Heart right ventricle (tissue), 16 donors: Measurements from ENCODE around the gene LDLRAD4. TPM values are rescaled to one million over a fixed set of nuclear protein-coding genes. Genes with fewer than 3 reads are reported as not detected.

Source experiments
- ATAC-seq, 8 donors: fragments of 200-7000 bp; cut with Tn5 transposase; one replicate each; pipeline ENCODE4 v1.9.1; 2020; ENCODE audit warnings: mild to moderate bottlenecking in 8 of 8, moderate library complexity in 8 of 8, moderate number of reproducible peaks in 1 of 8
- DNase-seq, 2 donors: peaks; one replicate each; pipeline ENCODE4 v3.0.0-alpha.2; 2020
- H3K27ac ChIP-seq, 10 donors: fragments of 200-600 bp; sonication (generic) in 2 of 10; one replicate each; pipeline versions ENCODE4 v1.5.0 to v1.8.0; 2020 to 2022; ENCODE audit warnings: mild to moderate bottlenecking in 3 of 10
- H3K27me3 ChIP-seq, 7 donors: fragments of 200-600 bp; one replicate each; pipeline ENCODE4 v1.8.0; 2021 to 2022; ENCODE audit warnings: mild to moderate bottlenecking in 2 of 7
- H3K36me3 ChIP-seq, 9 donors: fragments of 200-600 bp; sonication (generic) in 1 of 9; one replicate each; pipeline versions ENCODE4 v1.5.0 to v1.8.0; 2020 to 2022; ENCODE audit warnings: mild to moderate bottlenecking in 2 of 9
- H3K4me1 ChIP-seq, 9 donors: fragments of 200-600 bp; sonication (generic) in 1 of 9; one replicate each; pipeline versions ENCODE4 v1.5.0 to v1.8.0; 2020 to 2022; ENCODE audit warnings: mild to moderate bottlenecking in 4 of 9
- H3K4me3 ChIP-seq, 10 donors: fragments of 200-600 bp; sonication (generic) in 2 of 10; one replicate each; pipeline versions ENCODE4 v1.5.0 to v1.8.0; 2020 to 2022; ENCODE audit warnings: mild to moderate bottlenecking in 7 of 10, moderate library complexity in 2 of 10
- H3K9me3 ChIP-seq, 11 donors: fragments of 200-600 bp in 10 of 11; sonication (generic) in 2 of 11; one replicate each; pipeline versions ENCODE4 v1.5.0 to v1.8.0; 2013 to 2022; ENCODE audit warnings: mild to moderate bottlenecking in 2 of 11, control low read depth in 1 of 11, moderate library complexity in 1 of 11
- WGBS, 2 donors: extraction: QIAGEN DNeasy Blood & Tissue Kit; methylation state at CpG; one replicate each; pipeline ENCODE4 v1.1.7; 2013; ENCODE audit warnings: inconsistent platforms in 1 of 2; 5-methylcytosine and 5-hydroxymethylcytosine counted together
- intact Hi-C, 10 donors: fragments of 100-400 bp; cut with DNase I; formaldehyde crosslinking; loops; one replicate each; pipeline versions ENCODE4 v1.11.1 to v1.14.2; 2022
- polyA plus RNA-seq, 2 donors: library from polyadenylated mRNA; stranded (reverse); fragments of 200-250 nt; gene quantifications; one replicate each; pipeline ENCODE4 v1.2.3, GENCODE V29; 2013
- total RNA-seq, 10 donors: library from RNA; stranded (reverse); fragmentation: NEBNext Ultra II Directional in 3 of 10; extraction: Animal tissue kit (Norgen Biotek cat#: 25700) in 3 of 10; gene quantifications; one replicate each; pipeline versions ENCODE4 v1.2.1 to v1.2.4, GENCODE V29; 2021 to 2023
- TF ChIP-seq, protein P1 (sequence below), 9 donors: fragments of 200-600 bp; sonication (generic) in 2 of 9; IDR thresholded peaks; one replicate each; pipeline versions ENCODE4 v1.5.0 to v1.8.0; 2021 to 2022; ENCODE audit warnings: antibody characterized with exemption in 9 of 9, mild to moderate bottlenecking in 5 of 9, moderate library complexity in 1 of 9
- donor health status: Arrhythmogenic right ventricular cardiomyopathy.
- donor health status: ischemic (EF 13 %, LVEDD 7.1; RV severe dilation, severe dysfunction).
- donor health status: healthy with polysubstance abuse.
- donor health status: DM: no; HTN: yes; CAD: no.
- donor health status: DM: no; HTN: no; CAD: no.
- donor health status: ischemic (EF 25% LVEDD 6.9; RV normal size, moderate dysfunction).
- donor health status: ischemic (EF 25% LVEDD 5.7; RV mildly dilated, moderate dysfunction).
- donor health status: healthy.
- donor health status: DM: yes; HTN: yes; CAD: no.
- donor health status: Ischemic cardiomyopathy.
- donor health status: ischemic (EF 35%, LVEDD 5.7; RV mildly dilated, moderate dysfunction).
- donor health status: nonischemic (EF 11% LVEDD 7.7; RV severe dilation, severe dysfunction).
- donor health status: DM: yes; HTN: yes; CAD: no.
- donor health status: PGD.
- donor health status: ischemic (EF 29% LVEDD 5.4; RV normal size, mild dysfunction).
- donor health status: nonischemic (EF 23%, LVEDD 6.1; RV moderate dilation, normal function).

The LDLRAD4 gene
- total and polyA plus RNA-seq, 12 donors = 5.4 to 74.6 (median 34.6) TPM

- Histone ChIP-seq H3K27me3 (no peaks in the 10 kb centered on the region), H3K4me3 (no peak overlapping the region), H3K4me1 (peaks cover 0 to 31% (median 13%) of the 10 kb centered on the region in 9 donors), H3K9me3 (no peaks in the 10 kb centered on the region), H3K27ac (no peak overlapping the region), H3K36me3 (peaks cover 0 to 13% (median 0%) of the 10 kb centered on the region in 9 donors)
- WGBS, 2 donors = 94% methylated on average over 31 of the region's 31 CpGs
- DNase-seq (no peak), ATAC-seq (no peak)
- TF ChIP-seq, protein P1, sequence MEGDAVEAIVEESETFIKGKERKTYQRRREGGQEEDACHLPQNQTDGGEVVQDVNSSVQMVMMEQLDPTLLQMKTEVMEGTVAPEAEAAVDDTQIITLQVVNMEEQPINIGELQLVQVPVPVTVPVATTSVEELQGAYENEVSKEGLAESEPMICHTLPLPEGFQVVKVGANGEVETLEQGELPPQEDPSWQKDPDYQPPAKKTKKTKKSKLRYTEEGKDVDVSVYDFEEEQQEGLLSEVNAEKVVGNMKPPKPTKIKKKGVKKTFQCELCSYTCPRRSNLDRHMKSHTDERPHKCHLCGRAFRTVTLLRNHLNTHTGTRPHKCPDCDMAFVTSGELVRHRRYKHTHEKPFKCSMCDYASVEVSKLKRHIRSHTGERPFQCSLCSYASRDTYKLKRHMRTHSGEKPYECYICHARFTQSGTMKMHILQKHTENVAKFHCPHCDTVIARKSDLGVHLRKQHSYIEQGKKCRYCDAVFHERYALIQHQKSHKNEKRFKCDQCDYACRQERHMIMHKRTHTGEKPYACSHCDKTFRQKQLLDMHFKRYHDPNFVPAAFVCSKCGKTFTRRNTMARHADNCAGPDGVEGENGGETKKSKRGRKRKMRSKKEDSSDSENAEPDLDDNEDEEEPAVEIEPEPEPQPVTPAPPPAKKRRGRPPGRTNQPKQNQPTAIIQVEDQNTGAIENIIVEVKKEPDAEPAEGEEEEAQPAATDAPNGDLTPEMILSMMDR (IDR thresholded peaks at IDR 0.05) = no peak
- intact Hi-C loops = no loop called here
Observed at GRCh38 chr18:13241083-13241892, 22.7 kb downstream of the LDLRAD4 start.

GRCh38 chr18:13241893-13242175, 23.3 kb downstream of the LDLRAD4 start:
- DNase-seq = no peak
- H3K4me1 ChIP-seq = peaks cover 0 to 27% (median 8%) of the 10 kb centered on the region in 9 donors
- peaks cover 0 to 13% (median 0%) of the 10 kb centered on the region in 9 donors for H3K36me3 ChIP-seq
- no peak overlapping the region for H3K27ac ChIP-seq
- TF ChIP-seq, protein P1 (IDR thresholded peaks at IDR 0.05) = no peak
- no peak for ATAC-seq
- no peak overlapping the region for H3K4me3 ChIP-seq
- intact Hi-C loops = no loop called here
- H3K9me3 ChIP-seq = no peaks in the 10 kb centered on the region
- WGBS, 2 donors = 82 to 89% methylated on average over 13 of the region's 13 CpGs
- no peaks in the 10 kb centered on the region for H3K27me3 ChIP-seq

GRCh38 chr18:13242797-13243196, 24.2 kb downstream of the LDLRAD4 start:
- Histone ChIP-seq H3K9me3 (no peaks in the 10 kb centered on the region), H3K27me3 (no peaks in the 10 kb centered on the region), H3K27ac (no peak overlapping the region), H3K36me3 (peaks cover 0 to 13% (median 0%) of the 10 kb centered on the region in 9 donors), H3K4me3 (no peak overlapping the region), H3K4me1 (peaks cover 0 to 24% (median 5%) of the 10 kb centered on the region in 9 donors)
- TF ChIP-seq, protein P1 (IDR thresholded peaks at IDR 0.05) = no peak
- DNase-seq (no peak), ATAC-seq (no peak)
- 93 to 95% methylated on average over 5 of the region's 5 CpGs for WGBS, 2 donors
- intact Hi-C loops = no loop called here

- intact Hi-C loops = no loop called here
- Histone ChIP-seq H3K27ac (no peak overlapping the region), H3K36me3 (peaks cover 0 to 13% (median 0%) of the 10 kb centered on the region in 9 donors), H3K4me1 (peaks cover 0 to 24% (median 5%) of the 10 kb centered on the region in 9 donors), H3K27me3 (no peaks in the 10 kb centered on the region), H3K4me3 (no peak overlapping the region), H3K9me3 (no peaks in the 10 kb centered on the region)
- ATAC-seq = no peak
- WGBS, 2 donors = 94 to 100% methylated on average over 9 of the region's 9 CpGs
- TF ChIP-seq, protein P1 (IDR thresholded peaks at IDR 0.05) = no peak
- DNase-seq = no peak
Observed at GRCh38 chr18:13243363-13243762, 24.8 kb downstream of the LDLRAD4 start.
